Smooth muscle cell (in vitro differentiated cells): ENCODE results near the gene C8B. TPM values are rescaled to one million over a fixed set of nuclear protein-coding genes. Genes with fewer than 3 reads are reported as not detected.

Experiments used
- DNase-seq: peaks from one replicate; lab custom pipeline; 2025; ENCODE audit not compliant: unreplicated experiment; lab: John Stamatoyannopoulos, UW
- H2AFZ ChIP-seq: fragments of 200-600 bp; sonication (generic); 2 replicates; pipeline ENCODE4 v1.6.0; 2016; ENCODE audit warnings: antibody characterized with exemption, low read depth, mild to moderate bottlenecking
- H3F3A ChIP-seq: fragments of 200-600 bp; sonication (generic); 2 replicates; pipeline ENCODE4 v1.6.0; 2017; ENCODE audit warnings: antibody characterized with exemption, low read depth
- H3K27ac ChIP-seq: fragments of 200-600 bp; sonication (generic); 2 replicates; pipeline ENCODE4 v1.5.1; 2016; ENCODE audit warnings: low read depth, mild to moderate bottlenecking
- H3K27me3 ChIP-seq: fragments of 200-600 bp; sonication (generic); 2 replicates; pipeline ENCODE4 v1.6.1; 2016; ENCODE audit warnings: low read depth, mild to moderate bottlenecking
- H3K36me3 ChIP-seq: fragments of 200-600 bp; sonication (generic); 2 replicates; pipeline ENCODE4 v1.5.1; 2016; ENCODE audit warnings: low read depth
- H3K4me1 ChIP-seq: fragments of 200-600 bp; sonication (generic); 2 replicates; pipeline ENCODE4 v1.5.1; 2016; ENCODE audit warnings: low read depth
- H3K4me2 ChIP-seq: fragments of 200-600 bp; sonication (generic); 2 replicates; pipeline ENCODE4 v1.6.0; 2016; ENCODE audit warnings: mild to moderate bottlenecking
- H3K4me3 ChIP-seq: fragments of 200-600 bp; sonication (generic); 2 replicates; pipeline ENCODE4 v1.5.1; 2016; ENCODE audit warnings: mild to moderate bottlenecking
- H3K79me2 ChIP-seq: fragments of 200-600 bp; sonication (generic); 2 replicates; pipeline ENCODE4 v1.6.0; 2016; ENCODE audit warnings: low read depth, mild to moderate bottlenecking
- H3K9ac ChIP-seq: fragments of 200-600 bp; sonication (generic); 2 replicates; pipeline ENCODE4 v1.6.0; 2016; ENCODE audit warnings: low read depth
- H3K9me3 ChIP-seq: fragments of 200-600 bp; sonication (generic); replicated peaks from 2 replicates; pipeline ENCODE4 v1.5.1; 2016; ENCODE audit warnings: low read depth
- H4K20me1 ChIP-seq: fragments of 200-600 bp; sonication (generic); 2 replicates; pipeline ENCODE4 v1.6.0; 2016; ENCODE audit warnings: low read depth
- CTCF ChIP-seq: fragments of 200-600 bp; sonication (generic); IDR thresholded peaks from 2 replicates; pipeline ENCODE4 v1.5.1; 2017; ENCODE audit warnings: borderline replicate concordance, mild to moderate bottlenecking, antibody characterized with exemption; ENCODE audit not compliant: insufficient read depth, poor library complexity, severe bottlenecking
- WGBS: methylation state at CpG from one replicate; pipeline ENCODE4 v1.1.7; 2016; ENCODE audit warnings: low lambda C conversion rate; 5-methylcytosine and 5-hydroxymethylcytosine counted together
- polyA plus RNA-seq: library from polyadenylated mRNA; unstranded; fragments of >200 nt; fragmentation: Nextera tagmentation; extraction: Ambion mirVana; gene quantifications from 2 replicates; pipeline ENCODE4 v1.2.1, GENCODE V29; 2016
- total RNA-seq: library from RNA; depleted of rRNA; stranded (reverse); fragments of >200 nt; gene quantifications from 2 replicates; pipeline ENCODE4 v1.2.3, GENCODE V29; 2014

C8B gene
- total and polyA plus RNA-seq, 2 experiments from 2014 or later, result 0.09 TPM; not detected in 1

GRCh38 chr1:56961426-56961825, 4.4 kb downstream of the C8B start:
- 91% methylated on average over 10 of the region's 10 CpGs for WGBS
- Histone ChIP-seq H3K27me3 (no peaks in the 10 kb centered on the region), H3K4me3 (no peak overlapping the region), H3K79me2 (no peaks in the 10 kb centered on the region), H3K4me2 (no peak overlapping the region), H3K27ac (no peak overlapping the region), H4K20me1 (no peaks in the 10 kb centered on the region), H3F3A (no peaks in the 10 kb centered on the region), H3K9me3 (no peaks in the 10 kb centered on the region), H3K9ac (no peak overlapping the region), H2AFZ (no peak overlapping the region), H3K4me1 (peaks cover 15% of the 10 kb centered on the region), H3K36me3 (no peaks in the 10 kb centered on the region)
- DNase-seq, result no peak
- no peak for TF ChIP-seq CTCF

- no peak for TF ChIP-seq CTCF
- Histone ChIP-seq H2AFZ (no peak overlapping the region), H3K4me2 (peak overlapping the region; percentile 77), H3K9me3 (no peaks in the 10 kb centered on the region), H4K20me1 (no peaks in the 10 kb centered on the region), H3K79me2 (no peaks in the 10 kb centered on the region), H3K27ac (peak overlapping the region; percentile 50), H3K27me3 (no peaks in the 10 kb centered on the region), H3K4me3 (no peak overlapping the region), H3K9ac (no peak overlapping the region), H3K36me3 (no peaks in the 10 kb centered on the region), H3K4me1 (peaks cover 15% of the 10 kb centered on the region), H3F3A (no peaks in the 10 kb centered on the region)
- WGBS, result 0% methylated on average over 2 of the region's 2 CpGs
- no peak for DNase-seq
Observed at GRCh38 chr1:56958526-56958925, 7.3 kb downstream of the C8B start.

GRCh38 chr1:56957931-56958330, 7.9 kb downstream of the C8B start:
- Histone ChIP-seq H3K27me3 (no peaks in the 10 kb centered on the region), H4K20me1 (no peaks in the 10 kb centered on the region), H2AFZ (no peak overlapping the region), H3K4me1 (peaks cover 15% of the 10 kb centered on the region), H3F3A (no peaks in the 10 kb centered on the region), H3K36me3 (no peaks in the 10 kb centered on the region), H3K27ac (peak overlapping the region; percentile 50), H3K79me2 (no peaks in the 10 kb centered on the region), H3K9ac (no peak overlapping the region), H3K4me2 (peak overlapping the region; percentile 77), H3K9me3 (no peaks in the 10 kb centered on the region), H3K4me3 (no peak overlapping the region)
- DNase-seq, result no peak
- WGBS, result 12% methylated on average over 3 of the region's 3 CpGs
- no peak for TF ChIP-seq CTCF

GRCh38 chr1:56954664-56955063, 11.2 kb downstream of the C8B start:
- no peak for TF ChIP-seq CTCF
- WGBS, result 97% methylated on average over 1 of the region's 1 CpG

More at GRCh38 chr1:56954664-56955063, 11.2 kb downstream of the C8B start:
- Histone ChIP-seq H3K79me2 (no peaks in the 10 kb centered on the region), H3K4me3 (no peak overlapping the region), H3K9ac (no peak overlapping the region), H2AFZ (no peak overlapping the region), H4K20me1 (no peaks in the 10 kb centered on the region), H3K4me2 (no peak overlapping the region), H3F3A (no peaks in the 10 kb centered on the region), H3K27ac (no peak overlapping the region), H3K36me3 (no peaks in the 10 kb centered on the region), H3K9me3 (no peaks in the 10 kb centered on the region), H3K4me1 (peaks cover 15% of the 10 kb centered on the region), H3K27me3 (no peaks in the 10 kb centered on the region)
- no peak for DNase-seq
